Peyer's patch (tissue), 4 donors: ENCODE measurements around the gene ELFN1.

Experiments used
- POLR2A ChIP-seq, 2 donors: fragments of 450-650 bp; IDR thresholded peaks; one replicate each; pipeline ENCODE4 v1.5.1; 2017; ENCODE audit warnings: antibody characterized with exemption in 2 of 2, mild to moderate bottlenecking in 2 of 2, moderate library complexity in 2 of 2
- TF ChIP-seq, protein P1 (sequence below), 6 experiments: fragments of 450-650 bp in 4 of 6; fragments of 200-600 bp in 2 of 6; sonication (generic) in 1 of 6; IDR thresholded peaks; one replicate each; pipeline ENCODE4 v1.5.1; 2017 to 2019; ENCODE audit warnings: antibody characterized with exemption in 6 of 6, mild to moderate bottlenecking in 3 of 6, moderate library complexity in 1 of 6

DNA sequence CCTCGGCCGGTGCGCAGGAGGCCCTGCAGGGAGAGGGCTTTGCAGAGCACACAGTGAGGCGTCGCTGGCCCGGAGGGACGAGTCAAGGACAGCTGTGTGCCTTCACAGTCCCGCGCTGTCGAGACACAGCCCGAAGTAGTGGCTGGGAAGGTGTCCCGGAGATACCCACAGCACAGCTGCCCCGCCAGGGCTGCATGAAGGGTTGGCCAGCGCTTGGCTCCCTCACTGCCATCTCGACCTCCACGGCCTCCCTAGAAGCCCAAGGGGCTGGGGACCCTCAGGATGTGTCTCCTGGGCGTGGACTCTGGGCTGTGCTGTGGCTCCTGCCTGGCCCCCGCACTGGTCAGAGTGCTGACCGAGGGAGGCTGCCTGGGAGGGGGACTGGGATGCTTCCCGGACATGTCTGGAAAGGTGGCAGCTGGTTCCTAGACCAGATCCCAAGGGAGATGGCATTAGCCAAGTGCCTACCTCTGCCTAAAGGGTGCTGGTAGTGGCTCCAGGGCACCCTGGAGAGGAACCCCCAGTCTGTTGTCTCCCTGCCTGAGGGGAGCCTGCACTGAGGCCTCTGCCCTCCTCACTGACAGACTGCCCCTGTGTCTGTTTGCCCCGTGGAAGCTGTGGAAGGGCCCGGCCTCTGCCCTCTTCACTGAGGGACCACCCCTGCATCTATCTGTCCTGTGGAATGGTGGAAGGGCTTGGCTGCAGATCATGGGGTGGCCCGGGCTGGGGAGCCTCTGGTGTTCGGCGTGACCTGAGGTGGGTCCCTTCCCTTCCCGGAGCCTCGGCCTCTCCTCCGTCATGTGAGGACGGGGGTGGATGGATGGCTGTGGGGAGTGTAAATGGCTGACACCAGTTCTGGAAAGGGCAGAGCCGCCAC lies 5.8 kb downstream of the ELFN1 start:
- TF ChIP-seq, protein P1, sequence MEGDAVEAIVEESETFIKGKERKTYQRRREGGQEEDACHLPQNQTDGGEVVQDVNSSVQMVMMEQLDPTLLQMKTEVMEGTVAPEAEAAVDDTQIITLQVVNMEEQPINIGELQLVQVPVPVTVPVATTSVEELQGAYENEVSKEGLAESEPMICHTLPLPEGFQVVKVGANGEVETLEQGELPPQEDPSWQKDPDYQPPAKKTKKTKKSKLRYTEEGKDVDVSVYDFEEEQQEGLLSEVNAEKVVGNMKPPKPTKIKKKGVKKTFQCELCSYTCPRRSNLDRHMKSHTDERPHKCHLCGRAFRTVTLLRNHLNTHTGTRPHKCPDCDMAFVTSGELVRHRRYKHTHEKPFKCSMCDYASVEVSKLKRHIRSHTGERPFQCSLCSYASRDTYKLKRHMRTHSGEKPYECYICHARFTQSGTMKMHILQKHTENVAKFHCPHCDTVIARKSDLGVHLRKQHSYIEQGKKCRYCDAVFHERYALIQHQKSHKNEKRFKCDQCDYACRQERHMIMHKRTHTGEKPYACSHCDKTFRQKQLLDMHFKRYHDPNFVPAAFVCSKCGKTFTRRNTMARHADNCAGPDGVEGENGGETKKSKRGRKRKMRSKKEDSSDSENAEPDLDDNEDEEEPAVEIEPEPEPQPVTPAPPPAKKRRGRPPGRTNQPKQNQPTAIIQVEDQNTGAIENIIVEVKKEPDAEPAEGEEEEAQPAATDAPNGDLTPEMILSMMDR (IDR thresholded peaks at IDR 0.05), result no peak
- TF ChIP-seq POLR2A (IDR thresholded peaks at IDR 0.05), result no peak
